CD4-positive, alpha-beta T cell treated with Interleukin-4 for 4 hours (primary cell): ENCODE results near the gene NFYA.
"Not testable (repeated sequence)": the region's sequence is repeated elsewhere in the genome, so short reads cannot be mapped to it uniquely, and the experiment has no call there.

Experiments used
- DNase-seq: peaks from one replicate; pipeline ENCODE4 v3.0.0-alpha.2; 2020

The NFYA gene

DNA sequence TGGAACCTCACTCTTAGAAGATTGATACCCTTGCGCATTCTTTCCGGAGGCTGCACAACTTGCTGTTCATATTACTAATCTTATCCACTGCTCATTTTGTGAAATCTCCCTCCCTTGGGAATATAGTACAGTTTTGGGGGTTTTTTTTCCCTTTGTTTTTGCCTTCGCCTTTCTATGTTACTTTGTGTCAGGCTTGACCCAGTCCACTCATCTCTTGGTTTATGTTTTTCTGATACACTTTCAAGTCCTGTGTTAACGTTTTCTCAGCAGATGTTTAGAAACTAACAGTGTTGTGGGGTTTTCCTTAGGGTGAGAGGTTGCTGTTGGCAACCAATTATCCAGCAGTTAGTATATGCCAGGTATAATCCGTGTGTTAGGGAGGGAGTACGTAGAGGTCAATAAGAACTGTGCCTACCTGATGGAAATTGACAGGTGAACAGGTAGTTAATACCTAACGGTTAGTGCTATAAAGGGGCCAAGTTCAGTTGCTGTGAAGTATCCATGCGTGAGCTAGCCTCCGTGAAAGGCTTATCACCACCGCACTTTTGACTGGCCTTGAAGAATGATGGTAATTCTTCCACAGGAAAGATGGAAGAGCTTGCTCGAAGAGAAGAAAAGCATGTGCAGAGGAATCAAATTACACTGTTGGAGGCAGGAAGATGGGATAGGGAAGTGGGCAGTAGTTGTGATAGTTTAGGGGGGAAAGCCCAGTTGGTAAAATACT, 1.4 kb downstream of the NFYA start:
- DNase-seq: peak; percentile 31

DNA sequence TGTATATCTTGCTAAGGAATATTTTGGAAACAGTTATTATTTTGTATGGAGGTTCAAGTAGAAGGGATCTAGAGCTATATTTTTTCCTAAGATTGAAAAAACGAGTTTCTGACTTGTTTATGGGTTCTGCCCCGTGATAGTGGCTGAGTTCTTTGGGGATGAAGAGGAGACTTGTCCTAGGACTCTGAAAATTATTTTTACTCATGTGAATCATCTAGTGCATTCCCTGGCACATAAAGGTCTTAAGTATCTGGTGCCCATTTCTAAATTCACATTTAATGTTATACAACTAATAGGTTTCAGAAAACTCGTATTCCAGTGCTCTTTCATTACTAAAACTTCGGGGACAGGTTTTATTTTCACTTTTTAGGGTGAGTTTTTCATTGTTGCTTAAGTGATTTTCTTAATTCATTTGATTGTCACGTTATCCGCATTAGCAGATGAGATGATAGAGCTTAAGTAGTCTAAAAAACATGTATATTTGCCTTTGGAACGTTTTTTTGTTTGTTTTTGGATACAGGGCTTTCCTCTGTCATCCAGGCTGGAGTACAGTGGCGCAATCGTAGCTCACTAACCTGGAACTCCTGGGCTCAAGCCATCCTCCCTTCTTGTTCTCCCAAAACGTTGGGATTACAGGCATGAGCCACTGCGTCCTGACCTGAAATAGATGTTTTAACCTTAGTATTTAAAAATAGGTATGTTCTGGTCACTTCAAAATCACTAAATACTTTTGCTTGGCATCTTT, 2.1 kb downstream of the NFYA start:
- DNase-seq: no peak

DNA sequence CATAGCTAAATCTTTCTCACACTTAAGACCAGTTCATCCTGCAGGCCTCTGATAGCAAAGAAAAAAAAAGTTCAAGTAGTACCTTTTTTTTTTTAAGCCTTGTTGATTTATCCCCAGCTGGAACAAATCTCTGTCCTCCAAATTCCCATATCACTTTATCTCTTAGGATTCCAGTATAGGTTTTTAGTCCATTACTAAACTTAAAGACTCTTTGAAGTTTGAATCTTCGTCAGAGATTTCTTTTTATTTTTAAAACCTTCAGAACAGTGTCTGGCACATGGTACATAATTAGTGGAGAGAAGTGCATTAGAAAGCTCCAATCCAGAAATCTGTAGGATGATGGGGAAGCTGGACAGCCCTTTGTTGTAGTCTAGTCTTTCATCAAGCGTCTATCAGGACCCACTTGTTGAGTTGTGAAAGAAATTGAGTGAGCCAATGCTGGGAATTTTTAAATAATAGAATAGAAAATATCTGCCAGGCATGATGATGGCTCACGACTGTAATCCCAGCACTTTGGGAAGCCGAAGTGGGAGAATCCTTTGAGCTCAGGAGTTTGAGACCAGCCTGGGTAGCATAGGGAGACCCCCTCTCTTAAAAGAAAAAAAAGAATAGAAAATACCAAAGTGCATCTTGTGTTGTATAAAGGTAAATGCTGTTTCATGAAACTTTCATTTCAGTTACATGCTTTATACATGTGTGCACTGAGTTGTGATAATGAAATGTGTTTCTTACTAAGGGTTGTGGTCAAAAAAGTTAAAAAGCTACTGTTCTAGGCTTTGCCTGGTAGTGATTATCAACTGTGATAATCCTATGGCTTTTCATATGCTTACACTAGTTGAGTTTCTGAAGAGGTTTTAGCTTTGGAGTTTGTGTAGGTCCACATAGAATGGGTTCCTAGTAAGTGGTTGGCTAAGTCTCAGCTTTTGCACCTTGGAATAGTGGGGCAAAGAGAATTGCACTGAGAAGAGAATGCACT, 3.2 kb downstream of the NFYA start:
- no peak for DNase-seq

DNA sequence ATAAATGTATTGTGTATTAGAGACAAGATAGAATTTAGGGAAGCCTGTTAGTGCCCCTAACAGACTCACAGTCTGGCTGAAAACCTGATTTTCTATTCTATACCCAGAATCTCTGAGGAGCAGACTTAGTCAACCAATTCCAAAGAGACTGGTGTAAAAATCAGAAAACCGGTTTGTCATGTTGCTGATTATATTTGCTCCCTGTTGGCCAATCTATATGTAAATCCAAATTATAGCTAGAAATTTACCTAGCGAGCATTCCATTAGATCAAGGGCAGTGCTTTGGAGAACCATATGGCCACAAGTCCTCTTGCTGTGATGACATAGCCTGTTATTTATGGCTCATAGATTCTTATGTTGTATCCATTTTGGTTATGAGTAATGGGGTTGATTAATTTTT, 4.8 kb downstream of the NFYA start:
- DNase-seq: no peak

DNA sequence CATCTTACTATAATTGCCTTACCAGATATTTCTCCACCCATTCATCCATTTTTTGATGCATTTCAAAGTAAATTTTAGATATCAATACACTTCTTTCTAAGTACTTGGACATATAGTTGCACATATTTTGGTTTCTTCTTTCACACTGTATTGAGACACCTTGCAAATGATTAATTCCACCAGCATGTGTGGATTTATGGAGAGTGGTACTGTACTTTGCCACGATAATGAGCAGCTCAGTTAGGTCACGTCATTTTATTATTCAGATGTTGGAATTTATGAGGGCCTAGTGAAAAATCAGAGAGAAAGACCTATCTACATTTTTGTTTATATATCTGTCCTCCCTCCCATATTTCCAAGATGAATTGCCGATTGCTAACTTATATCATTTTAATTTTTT, 5.3 kb downstream of the NFYA start:
- no peak for DNase-seq

DNA sequence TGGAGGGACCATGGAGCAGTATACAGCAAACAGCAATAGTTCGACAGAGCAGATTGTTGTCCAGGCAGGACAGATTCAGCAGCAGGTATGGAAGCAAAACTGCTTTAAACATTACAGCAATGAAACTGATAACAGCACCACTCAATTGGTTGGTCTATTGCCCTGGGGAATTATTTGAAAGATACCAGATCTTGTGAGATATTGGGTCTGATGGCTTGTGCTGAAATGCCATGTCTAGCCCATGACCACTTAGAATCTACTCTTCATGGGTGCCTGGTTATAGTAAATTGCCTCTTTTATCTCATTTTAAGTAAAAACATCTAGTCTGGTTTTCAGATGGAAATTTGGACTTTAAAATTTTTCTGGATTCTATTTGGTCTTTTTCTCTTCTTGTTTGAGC, 6.3 kb downstream of the NFYA start:
- DNase-seq: no peak

DNA sequence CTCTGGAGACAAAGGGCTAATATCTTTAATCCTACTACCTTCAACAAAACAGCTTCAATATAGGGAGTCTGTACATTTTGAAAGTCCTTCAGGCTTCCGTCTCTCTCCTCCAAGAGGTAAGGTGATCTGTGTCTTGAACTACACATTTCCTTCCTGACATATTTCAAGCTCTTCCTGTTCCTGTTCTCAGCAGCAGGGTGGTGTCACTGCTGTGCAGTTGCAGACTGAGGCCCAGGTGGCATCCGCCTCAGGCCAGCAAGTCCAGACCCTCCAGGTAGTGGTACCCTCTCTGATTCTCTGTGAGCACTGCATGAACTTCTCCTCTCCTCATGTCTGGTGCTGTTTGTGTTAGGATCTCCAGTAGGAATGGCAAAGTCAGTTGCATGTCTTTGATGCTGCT, 7.8 kb downstream of the NFYA start:
- DNase-seq: peak; percentile 47

DNA sequence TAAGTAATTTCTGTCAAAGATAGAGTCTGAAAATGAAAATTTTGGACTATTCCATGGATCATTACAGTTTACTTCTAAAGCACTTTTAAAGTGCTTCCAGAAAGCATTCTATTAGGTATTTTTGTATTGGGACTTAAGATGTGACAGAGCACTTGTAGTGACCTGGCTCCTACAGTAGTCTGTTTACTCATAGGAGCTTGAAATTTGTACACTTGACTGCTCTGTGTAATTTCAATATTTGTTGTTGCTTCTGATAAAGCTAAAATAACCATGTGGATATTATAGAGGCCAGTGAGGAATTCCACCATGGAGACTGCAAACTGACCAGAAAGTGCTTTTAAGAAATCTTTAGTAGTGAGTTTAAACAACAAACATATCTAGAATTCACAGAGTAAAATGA, 10.3 kb downstream of the NFYA start:
- DNase-seq: no peak

DNA sequence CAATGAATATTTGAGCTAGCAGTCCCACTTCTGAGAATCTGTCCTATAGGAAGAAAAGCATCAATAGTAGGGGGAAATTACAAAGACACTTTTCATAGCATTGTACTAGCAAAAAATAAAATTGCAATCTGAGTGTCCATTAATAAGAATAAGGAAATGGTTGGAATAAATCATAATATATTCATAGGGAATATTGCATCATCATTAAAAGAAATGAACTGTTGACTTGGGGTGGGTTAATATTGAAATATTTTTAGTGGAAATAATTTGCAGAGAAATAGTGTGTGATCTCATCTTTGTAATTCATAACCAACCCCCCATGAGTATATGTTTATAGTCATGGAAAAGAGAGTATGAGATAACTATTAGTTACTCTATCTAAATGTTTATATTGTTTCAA, 12.4 kb downstream of the NFYA start:
- DNase-seq: no peak

DNA sequence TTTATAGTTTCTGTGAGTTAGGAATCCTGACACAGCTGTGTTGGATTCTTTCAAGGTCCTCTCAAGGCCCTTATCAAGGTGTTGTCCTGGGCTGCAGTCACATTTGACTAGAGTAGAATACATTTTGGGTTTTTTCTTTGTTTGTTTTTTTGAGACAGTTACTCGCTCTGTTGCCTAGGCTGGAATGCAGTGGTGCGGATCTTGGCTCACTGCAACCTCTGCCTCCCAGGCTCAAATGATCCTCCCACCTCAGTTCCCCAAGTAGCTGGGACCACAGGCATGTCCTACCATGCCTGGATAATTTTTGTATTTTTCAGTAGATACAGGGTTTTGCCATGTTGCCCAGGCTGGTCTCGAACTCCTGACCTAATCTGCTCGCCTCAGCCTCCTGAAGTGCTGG, 15.7 kb downstream of the NFYA start:
- DNase-seq: no peak

DNA sequence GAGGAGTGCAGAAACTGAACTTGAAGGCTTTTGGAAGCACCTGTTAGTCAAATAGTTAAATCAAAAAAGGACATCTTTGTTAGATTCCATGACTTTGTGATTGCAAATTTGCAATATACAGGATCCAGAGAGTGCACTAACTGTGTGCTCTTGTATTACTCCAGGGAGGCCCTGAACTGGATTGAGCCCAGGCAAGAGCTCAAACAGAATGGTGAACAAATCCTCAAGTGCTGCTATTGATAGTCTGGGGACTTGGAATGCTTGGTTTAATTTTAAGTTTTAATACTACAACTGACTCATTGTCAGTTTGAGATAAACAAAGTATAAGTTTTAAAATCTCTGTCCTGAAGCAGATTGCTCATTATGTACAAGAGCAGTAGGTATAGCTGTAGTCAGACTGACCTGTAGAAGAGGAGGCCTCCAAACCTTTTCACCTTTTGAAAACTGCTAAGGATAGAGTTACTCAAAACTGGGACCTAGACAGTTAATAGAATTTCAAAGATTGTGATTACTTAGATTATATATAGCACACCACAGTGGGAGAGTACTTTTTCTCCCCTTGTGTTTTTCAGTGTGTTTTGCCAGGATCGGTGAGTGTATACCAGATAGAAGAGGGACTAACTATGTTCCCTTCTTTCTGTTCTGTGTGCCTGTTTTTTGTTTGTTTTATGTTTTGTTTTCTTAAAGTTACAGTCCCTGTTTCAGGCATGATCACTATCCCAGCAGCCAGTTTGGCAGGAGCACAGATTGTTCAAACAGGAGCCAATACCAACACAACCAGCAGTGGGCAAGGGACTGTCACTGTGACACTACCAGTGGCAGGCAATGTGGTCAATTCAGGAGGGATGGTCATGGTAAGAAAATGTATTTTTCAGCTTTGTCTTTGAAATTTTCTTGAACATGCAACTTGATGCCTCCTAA, 18.3 kb downstream of the NFYA start:
- DNase-seq: no peak

DNA sequence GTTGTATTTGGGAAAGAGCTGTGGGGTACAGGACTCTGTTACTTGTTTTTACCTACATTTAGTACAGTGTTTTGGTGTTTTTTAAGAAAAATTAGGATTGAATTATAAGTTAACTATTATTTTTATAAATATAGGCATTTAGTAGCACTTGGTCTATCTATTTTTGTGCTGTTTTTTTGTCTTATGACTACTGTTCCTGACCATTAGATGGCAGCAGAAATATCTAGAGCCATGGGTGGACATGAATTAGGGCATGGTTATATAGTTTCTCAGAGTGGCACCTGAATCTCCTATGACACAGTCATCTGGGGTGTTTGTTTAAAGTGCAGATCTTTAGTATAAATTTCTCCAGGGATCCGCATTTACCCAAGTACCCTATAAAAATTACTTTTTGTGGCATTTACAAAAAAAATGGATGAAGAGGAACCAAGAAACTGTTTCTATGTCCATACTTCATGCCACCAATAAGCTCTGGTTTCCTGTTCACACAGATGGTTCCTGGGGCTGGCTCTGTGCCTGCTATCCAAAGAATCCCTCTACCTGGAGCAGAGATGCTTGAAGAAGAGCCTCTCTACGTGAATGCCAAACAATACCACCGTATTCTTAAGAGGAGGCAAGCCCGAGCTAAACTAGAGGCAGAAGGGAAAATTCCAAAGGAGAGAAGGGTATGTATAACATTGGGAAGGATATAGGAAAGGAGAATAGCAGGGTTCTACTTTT, 19.8 kb downstream of the NFYA start:
- DNase-seq: peak; percentile 22

DNA sequence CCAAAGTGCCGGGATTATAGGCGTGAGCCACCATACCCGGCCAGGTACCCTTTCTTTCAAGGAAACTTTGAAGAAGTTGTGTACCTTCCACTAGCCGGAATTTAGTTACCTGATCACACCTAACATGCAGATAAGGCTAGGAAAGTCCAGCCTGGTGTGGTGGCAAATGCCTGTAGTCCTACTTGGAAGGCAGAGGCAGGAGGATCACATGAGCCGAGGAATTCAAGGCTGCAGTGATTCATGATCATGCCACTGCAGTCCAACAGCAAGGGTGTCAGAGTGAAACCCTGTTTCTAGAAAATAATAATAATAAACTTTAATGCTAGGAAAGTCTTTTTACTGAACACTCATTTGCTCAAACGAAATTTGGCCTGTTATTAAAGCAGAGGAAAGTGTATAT, 21.0 kb downstream of the NFYA start:
- DNase-seq: no peak

DNA sequence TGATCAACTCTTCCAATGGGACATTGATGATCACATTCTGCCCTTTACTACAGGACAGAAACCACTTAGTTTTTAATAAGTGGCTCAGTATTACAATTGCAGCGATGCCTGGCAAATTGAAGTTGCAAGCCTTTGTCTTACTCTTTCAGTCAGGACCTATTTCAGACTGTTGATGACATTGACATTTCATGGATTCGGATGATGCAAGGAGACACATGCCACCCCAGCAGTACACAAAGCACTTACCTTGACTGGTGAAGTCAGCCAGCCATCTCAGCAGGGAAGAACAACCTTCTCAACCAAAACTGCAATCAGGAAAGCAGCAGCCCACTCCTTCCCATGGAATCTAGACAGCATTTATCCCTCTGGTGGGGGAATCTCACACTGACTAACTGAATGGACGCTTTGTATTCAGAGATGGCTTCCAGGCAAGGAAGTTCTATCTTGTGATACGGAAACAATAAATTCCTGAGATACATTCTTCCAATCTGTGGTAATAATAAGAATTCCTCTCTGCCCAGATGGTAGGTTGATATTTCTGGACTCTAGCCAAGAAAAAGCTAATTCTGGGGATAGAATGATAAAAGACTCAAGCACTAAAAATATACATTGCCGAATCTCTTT, 24.8 kb downstream of the NFYA start:
- no peak for DNase-seq

DNA sequence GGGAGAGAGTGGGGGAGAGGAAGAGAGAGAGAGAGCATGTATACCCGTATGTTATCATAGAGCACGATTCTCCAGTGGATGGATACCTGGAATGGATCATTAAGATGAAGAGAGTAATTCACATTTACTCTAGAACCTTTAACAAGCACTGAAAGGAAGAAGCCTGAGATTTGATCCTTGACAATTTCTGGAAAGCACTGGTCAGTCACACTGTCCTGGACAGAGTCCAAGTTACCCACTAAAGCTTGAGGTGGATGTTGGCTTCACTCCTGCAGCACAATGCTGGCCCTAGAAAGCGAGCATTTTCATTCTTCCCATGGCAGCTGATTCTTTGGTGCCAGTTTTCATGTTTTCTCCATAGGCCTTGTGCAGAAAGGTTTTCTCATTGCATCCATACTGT, 25.6 kb downstream of the NFYA start:
- DNase-seq: no peak

DNA sequence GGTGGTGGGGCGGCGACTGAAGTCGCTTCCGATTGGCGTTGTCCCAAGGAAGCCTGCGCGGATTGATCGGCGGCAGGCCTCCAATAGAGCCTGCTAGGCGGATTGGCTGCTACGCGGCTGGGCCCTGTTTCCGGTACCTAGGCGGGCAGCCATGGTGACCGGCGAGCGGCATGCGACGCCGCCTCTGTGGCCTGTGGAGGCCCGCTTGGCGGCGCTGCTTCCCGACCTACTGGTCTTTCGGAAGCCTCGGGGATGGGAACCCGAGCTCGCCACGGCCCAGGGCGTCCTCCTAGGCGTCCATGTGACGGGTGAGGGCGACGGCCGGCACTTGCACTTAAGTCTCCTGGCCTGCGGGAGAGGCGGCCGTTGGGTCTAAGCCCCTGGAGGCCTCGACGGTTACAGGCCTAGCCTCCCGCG, 28.1 kb downstream of the NFYA start:
- no peak for DNase-seq

DNA sequence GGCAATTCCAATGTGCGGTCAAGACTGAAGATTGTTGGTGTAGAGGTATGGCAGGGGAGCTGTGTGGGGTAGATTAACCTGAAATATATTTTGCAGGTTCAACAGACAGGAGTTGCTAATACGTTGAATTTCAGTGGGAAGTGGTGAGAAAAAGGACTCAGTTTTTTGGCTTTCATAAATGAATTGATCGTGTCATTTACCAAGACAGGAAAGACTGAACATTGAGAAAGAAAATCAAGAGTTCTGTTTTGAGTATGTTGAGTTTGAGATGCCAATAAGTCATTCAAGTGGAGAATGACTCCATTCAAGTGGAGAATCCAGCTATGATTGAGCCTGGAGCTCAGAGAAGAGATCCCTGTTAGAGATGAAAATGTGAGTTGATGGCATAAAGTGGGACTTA, 31.1 kb downstream of the NFYA start:
- DNase-seq: no peak

DNA sequence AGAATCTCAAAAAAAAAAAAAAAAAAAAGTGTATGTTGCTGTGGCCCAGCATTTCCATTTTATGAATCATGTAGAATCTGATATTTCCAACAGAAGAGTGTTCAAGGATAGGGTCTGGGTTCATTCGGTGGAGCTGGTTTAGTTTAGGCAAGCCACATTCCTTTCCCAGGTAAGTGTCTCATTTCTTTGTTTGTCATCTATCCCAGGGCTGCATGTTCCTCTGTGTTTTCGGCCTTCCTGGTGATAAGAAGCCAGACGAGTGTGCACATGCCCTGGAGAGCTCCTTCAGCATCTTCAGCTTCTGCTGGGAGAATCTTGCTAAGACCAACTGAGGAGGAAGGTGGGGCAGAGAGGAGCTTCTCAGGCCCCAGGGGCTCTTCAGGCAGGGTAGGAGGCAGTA, 38.2 kb downstream of the NFYA start:
- no peak for DNase-seq

DNA sequence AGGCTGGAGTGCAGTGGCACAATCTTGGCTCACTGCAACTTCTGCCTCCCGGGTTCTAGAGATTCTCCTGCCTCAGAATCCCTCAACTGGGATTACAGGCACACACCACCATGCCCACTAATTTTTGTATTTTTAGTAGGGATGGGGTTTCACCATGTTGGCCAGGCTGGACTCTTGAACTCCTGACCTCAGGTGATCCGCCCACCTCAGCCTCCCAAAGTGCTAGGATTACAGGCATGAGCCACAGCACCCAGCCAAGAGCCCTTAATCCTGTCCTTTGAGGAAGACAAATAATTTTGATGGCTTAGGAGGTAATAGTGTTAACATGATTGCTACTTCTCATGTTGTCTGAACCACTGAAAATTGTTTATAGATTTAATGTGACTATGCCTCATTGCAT, 42.3 kb downstream of the NFYA start:
- DNase-seq: not testable (repeated sequence)

DNA sequence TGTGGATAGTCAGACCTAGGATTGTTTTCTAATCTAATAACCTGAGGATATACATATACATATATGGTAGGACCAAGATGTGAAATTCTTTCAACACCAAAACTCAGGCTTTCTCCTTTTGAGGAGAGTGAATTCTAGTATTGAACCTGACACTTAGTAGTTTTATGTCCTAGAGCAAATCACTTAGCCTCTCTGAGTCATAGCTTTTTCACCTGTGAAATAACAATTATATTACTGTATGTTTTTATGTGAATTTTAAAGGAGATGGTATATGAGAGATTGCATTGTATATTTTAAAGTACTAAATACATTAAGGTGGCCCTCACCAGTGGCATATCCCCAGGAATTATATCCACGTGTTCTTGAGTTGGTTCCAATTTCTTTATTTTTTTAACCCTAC, 46.7 kb downstream of the NFYA start:
- no peak for DNase-seq

DNA sequence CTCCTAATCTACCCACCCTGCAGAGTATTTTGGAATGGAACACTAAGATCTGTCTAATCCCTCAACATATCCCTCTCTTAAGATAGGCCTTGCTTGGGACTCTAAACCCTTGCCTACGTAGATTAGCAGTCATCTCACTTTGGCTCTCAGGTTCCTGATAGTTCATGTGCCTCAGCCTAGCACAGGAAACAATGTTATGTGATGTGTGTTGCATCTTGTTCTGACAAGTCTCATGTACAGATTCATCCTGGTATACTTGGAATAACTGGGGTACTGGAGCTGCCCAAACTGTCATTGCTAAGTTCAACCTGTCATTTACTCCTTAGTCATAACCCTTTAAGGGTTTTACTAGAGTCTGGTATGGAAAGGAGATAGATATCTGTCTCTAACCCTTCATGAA, 47.3 kb downstream of the NFYA start:
- DNase-seq: no peak
